GM19438 (cell line): ENCODE results near the gene PEDS1.
"Not testable (repeated sequence)": the region's sequence is repeated elsewhere in the genome, so short reads cannot be mapped to it uniquely, and the experiment has no call there.

Experiments used
- ATAC-seq: cut with Tn5 transposase; IDR thresholded peaks from one replicate; pipeline ENCODE4 v1.9.1; 2021; ENCODE audit warnings: low read depth; ENCODE audit not compliant: unreplicated experiment

The PEDS1 gene

DNA sequence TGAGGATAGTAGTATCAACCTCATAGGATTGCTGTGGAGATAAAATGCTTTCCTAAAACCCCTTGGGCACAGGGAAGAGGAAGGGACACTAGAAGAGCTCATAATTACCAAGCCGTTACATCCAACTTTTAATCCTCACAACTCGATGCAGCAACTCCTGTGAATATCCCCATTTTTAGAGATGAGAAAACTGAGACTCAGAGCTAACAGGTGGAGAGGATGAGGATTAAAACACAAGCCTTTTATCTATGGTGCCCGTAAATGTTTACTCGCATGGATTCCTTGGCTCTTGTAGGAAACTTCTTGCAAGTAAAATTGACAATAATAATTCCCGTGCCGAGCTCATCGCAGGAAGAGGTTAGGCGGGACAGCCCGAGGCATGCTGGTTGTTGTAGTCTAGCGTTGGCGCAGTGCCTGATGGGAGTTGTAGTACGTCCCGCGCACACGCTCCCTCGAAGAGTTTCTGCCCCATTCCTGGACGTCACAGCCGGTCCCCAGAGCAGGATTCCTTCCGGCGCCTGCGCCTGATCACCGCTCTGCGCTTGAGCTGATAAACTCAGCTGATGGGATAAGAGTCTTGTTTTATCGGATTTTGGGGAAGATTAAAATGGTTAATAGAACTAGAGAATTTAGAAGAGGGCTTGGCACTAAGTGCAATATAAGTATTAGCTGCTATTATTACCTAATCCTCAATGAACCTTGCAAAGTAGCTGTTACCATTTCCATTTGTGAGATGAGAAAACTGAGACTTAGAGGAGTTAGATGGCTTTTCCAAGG, 37.7 kb downstream of the PEDS1 start:
- peak; percentile 73 for ATAC-seq

DNA sequence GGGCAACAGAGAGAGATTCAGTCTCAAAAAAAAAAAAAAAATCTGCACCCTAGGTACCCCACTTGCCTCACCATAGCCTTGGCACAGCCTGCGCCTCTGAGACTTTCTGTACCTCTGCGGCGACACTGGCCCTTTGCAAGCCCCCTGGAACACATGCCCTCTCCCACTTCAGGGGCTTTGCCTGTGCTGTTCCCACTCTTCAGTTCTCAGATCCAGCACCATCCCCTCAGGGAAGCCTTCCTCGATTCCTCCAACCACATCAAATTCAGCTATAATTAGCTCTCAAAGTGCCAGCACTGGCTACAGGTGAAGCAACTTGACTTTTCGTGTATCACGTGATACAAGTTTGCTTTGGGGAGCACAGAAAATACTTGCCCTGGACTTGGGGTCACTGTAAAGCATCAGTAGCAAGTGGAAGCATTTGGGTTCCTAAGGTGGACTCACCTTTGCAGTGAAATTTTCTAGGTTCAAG, 38.4 kb downstream of the PEDS1 start:
- no peak for ATAC-seq

DNA sequence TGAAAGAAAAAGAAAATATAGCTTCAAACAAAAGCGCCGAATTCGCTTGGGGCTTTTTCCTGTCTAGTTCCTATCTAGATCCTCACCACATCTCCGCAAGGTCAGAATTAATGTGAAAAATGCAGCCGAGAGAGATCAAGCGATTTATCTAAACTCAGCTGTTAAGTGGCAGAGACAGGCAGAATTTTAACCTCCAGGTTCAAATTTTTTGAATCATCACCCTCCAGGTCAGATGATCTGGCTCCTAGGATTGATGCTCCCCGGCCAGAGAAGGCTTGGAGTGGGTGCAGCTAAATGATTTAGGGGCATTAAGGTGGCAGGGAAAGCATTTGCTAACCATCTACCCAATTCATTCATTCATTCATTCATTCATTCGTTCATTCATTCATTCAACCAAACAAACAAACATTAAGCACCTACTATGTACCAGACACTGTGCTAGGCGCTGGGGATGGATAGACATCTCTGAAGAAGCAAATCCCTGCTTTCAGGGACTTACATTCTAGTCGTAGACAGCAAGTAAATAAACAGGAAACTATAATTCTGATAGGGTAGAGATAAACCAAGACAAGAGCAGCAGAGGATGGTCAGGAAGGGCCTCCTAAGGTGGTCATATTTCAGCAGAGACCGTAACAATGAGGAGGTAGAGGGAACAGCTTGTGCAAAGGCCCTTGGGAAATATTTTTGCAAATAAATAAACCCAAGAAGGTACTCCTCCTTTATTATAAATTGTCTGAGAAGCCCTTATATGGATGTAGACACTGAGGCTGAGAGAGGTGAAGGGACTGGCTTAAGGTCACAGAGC, 39.9 kb downstream of the PEDS1 start:
- ATAC-seq, result no peak

DNA sequence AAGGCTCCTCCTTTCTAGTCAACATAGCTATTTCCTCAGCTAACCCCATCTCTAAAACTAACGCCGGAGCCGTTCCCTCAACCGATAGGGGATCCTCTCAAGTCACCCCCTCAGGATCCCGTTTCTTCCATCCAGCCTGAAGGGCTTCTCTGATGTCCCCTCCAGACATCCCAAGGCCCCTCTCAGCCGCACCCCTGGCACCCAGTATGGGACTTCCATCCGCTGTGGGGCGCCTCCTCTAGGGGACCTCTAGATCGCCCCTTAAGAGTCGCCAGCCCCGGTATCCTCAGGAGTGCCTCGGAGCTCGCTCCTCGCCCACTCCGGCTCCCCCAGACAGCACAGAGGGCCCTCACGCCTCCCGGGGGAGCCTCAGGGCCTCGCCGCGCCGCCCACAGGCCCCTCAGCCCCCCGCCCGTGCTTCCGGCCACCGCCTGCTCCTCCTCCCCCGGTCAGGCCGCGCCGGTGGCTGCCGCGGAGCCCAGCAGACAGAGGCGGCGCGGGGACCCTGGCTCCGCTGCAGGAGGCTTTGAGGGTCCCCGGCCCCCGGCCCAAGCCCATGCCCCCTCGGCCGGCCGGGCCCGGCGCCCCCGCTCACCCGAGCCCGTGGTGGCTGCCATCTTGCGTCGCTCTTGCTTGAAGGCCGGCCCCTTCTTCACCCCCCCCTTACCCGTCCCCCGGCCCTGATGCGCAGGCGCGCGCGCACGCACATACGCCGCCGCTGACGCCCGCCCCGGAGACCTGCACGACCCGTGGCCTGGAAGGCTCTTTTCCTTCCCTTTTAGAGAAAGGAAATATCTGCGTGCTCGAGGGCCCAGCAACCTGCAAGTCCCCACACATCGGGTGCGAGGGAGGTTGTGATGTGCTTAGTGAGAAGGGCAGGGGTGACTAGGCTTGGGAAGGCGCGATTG, 40.8 kb downstream of the PEDS1 start, which contains the start of gene UBE2V1:
Gene UBE2V1 (minus strand): TSS at position 639 of the 908 bp plus-strand sequence. CDS start 22 bp downstream, at position 617.
- ATAC-seq, result peak; percentile 50

DNA sequence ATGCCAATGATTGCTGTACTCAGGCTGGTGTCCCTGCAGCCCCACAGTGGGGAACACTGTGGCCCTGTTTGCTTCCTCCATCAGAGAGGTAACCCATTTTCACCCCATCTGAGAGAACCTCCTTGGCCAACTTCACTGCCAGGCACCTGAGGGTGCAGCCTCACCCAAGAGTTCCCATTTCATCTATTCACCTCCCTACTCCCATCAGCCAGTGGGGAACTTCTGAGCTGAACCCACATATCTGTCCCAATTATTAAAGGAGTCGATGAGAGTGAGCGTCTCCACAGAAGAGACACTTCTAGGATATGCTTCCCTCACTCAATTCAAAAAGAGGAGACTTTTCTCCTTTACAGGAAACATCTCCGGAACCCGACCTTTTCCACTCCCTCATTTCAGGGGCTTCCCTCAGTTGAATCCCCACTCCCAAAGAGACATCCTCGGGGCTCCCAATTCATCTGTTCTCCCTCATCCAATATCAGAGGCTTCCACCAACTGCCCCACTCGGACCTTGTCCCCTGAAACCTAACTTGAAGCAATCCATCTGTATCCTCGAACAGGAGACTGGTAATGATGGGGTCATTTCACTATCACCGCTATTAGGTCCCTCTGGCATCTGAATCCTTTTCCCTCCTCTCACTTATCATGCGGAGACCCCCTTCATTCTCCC, 41.6 kb downstream of the PEDS1 start:
- ATAC-seq, result no peak

DNA sequence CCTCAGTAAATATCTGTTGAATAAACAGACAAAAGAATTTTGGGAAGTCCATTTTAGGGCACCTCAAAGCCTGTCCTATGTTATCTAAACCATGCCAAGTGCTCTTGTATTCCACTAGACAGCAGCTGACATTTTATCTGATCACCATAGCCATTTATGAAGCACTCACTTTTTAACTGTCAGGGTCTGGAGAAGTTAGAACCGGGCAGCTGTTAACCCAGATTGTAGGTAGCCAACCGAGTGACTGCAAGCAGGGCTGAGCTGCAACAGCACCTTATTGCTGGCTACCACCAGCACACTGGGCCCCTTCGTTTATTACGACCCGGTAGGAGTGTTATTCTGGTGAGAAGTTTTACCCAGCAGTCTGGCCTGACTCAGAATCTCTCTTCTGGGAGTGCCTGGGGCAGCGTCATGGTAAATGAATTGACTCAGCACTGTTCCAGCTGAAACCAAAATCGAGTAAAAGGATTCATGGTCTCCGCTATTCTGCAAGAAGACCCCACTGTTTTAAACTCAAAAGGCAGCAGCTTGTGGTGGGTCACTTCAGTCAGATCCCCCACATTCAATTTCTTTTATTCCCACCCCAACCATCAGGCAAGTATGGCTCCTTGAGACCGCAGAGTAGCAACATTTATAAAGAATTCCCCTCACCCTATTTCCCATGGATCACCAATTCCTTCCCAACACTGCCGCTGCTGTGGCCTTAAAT, 42.2 kb downstream of the PEDS1 start:
- ATAC-seq, result no peak

DNA sequence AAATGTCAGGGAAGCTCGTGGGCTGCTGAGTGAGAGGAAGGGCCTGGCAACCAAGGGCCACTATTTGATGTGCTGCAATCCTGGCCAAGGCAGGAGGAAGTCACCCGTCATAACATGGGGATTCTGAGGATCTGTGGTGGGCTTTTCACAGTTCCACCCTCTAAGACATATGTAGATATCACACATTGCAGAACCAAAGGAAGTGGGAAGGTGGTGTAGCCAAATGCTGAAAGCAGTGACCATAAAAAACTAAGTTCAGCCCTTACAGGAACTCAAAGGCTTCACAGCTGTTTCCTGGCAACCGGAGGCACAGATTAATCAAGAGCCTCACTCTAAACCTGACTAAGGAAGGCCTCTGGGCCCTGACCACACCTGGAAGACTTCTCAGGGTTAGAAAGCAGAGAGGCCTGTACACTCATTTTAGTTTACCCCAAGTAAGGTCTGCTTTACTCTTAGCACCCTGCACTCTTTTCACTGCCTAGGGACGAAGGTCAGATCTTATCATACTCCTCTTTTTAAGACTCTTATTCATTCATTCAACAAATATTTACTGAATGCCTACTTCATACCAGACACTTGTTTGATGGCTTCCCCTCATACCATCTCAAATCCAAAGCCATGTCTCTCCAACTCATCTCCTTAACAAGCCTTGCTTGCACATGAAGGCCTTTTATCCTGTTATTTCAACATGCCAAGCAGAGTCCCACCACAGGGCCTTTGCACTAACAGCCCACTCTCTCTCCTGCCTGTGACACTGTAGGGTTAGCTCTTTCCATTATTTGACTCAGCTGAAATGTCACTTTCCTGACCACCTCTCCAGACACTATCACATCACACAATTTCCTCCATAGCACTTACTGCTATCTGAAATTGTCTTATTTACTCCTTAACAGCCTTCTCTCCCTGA, 43.1 kb downstream of the PEDS1 start:
- ATAC-seq, result peak; percentile 42

DNA sequence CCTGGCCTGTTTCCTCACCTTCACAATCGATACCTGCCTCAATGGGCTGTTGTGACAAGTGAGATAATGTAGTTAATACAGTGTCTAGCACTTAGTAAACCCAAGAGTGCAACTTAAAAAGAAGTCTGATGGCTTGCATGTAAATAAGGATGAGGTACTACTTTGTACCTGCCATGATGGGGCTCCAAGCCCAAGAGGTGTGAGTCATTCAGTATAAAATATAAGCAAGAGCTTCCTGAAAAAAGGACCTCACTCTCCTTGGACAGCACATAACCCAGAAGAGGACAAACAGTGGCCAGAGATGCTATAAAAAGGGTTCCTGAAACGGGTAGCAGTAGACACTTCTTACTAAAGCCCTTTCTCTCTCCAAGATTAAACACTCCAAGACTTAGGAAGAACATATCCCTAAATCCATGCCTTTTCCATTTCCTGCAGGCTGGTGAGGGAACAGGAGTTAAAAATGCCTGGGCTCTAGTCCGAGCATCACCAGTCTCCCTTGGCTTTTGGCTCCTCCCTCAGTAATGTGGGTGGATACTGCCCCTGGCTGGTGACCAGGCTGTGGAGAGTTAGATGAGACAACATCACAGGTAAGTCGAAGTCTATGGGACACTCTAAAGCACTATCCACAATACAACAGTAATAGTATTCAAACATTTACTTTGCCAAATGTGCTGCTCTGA, 44.8 kb downstream of the PEDS1 start:
- no peak for ATAC-seq

DNA sequence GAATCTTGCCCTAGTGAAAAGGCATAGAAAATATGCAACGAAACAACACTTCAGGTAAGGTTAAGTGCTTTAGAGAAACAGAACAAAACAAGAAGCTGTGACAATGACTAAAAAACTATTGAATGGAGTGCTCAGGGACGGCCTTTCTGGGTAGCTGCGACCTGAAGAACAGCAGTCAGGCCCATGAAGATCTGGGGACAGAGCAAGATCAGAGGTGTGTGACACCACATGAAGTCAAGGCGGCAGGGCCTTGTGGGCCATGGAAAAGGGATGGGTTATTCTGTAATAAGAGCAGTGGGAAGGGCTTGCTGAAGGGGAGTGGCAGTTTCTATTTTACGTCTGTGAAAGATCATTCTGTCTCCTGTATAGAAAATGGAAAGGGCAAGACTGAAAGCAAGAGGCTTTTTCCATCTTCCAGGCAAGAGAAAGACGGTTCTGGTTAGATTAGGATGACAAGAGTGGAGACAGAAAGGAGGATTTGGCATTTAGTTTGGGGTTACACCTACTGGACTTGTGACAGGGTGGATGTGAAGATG, 45.7 kb downstream of the PEDS1 start:
- no peak for ATAC-seq

DNA sequence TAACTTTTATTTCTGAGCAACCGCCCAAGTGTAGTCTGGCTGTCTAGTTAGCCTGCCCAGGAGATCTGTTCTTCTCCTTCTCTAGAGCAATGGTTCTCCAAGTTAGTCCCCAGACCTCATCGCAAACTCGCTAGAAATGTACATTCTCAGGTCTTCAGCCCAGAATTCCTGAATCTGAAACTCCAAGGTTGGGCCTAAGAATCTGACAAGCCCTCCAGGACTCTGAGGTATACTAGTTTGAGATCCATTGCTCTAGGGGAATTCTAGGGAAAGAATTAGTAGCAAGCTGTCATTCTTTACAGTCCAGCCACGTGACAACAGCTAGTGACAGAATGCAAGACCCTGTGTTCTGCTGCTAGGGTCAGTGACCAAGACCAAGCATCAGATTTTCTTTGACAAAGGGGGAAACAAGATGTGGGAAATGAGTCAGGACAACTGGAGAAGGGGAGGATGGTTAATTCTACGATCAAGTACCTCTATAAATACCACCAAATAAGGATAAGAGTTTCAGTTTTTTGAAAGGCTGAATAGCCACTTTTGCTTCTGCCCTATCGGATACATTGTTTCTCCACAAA, 46.4 kb downstream of the PEDS1 start:
- ATAC-seq, result no peak

DNA sequence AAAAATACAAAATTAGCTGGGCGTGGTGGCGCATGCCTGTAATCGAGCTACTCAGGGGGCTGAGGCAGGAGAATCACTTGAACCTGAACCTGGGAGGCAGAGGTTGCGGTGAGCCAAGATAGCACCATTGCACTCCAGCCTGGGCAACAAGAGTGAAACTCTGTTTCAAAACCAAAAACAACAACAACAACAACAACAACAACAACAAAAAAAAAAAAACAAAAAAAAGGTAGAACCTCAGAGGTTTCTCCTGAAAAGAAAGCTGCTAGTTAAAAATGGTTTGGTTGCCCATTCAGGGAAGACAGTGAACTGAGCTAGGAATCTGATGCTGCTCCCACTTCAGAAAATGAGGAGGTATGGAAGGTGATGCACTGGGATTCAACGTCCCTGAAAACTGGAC, 46.9 kb downstream of the PEDS1 start:
- ATAC-seq, result not testable (repeated sequence)
